BLaER1 treated with 17β-estradiol and CSF1 and Interleukin-3, amounts not matched to agents 10 nM and 100 nM (cell line): ENCODE data around the gene OSBPL5.

Source experiments
- H3K27ac ChIP-seq, 11 experiments: shearing (Covaris generic); formaldehyde crosslinking; 2 replicates each; pipeline ENCODE4 v1.8.1; 2022
- H3K27me3 ChIP-seq, 11 experiments: shearing (Covaris generic); formaldehyde crosslinking; 2 replicates each; pipeline ENCODE4 v1.8.1; 2022
- H3K36me3 ChIP-seq, 11 experiments: shearing (Covaris generic); formaldehyde crosslinking; 2 replicates each; pipeline ENCODE4 v1.8.1; 2022
- H3K4me1 ChIP-seq, 10 experiments: shearing (Covaris generic); formaldehyde crosslinking; 2 replicates each; pipeline ENCODE4 v1.8.1; 2022
- H3K4me2 ChIP-seq, 11 experiments: shearing (Covaris generic); formaldehyde crosslinking; 2 replicates each; pipeline ENCODE4 v1.8.1; 2022
- H3K4me3 ChIP-seq, 10 experiments: shearing (Covaris generic); formaldehyde crosslinking; 2 replicates each; pipeline ENCODE4 v1.8.1; 2022
- H3K9ac ChIP-seq, 11 experiments: shearing (Covaris generic); formaldehyde crosslinking; 2 replicates each; pipeline ENCODE4 v1.8.1; 2022
- H3K9me3 ChIP-seq, 11 experiments: shearing (Covaris generic); formaldehyde crosslinking; replicated peaks in 1 of 11; 2 replicates each; pipeline ENCODE4 v1.8.1; 2022
- H4K20me1 ChIP-seq, 11 experiments: shearing (Covaris generic); formaldehyde crosslinking; 2 replicates each; pipeline ENCODE4 v1.8.1; 2022
- Cebpa-rat ChIP-seq, 11 experiments: shearing (Covaris generic); IDR thresholded peaks; 2 replicates each; pipeline ENCODE4 v1.8.1; 2022

Gene OSBPL5

GRCh38 chr11:3044004-3044403, 121.1 kb downstream of the OSBPL5 start:
- Histone ChIP-seq H3K9ac (peak overlapping the region in 6 of 11 experiments; percentile 15 to 51 (median 34); a peak in 2 of 22 replicates), H3K27ac (peak overlapping the region in 1 of 11 experiments; percentile 42; a peak in 1 of 22 replicates), H3K36me3 (peaks cover 72 to 98% (median 87%) of the 10 kb centered on the region in 11 experiments), H3K9me3 (no peaks in the 10 kb centered on the region), H3K4me1 (peaks cover 12 to 38% (median 21%) of the 10 kb centered on the region in 10 experiments), H3K4me3 (no peak overlapping the region), H3K27me3 (no peaks in the 10 kb centered on the region), H4K20me1 (peaks cover 77 to 100% (median 97%) of the 10 kb centered on the region in 11 experiments), H3K4me2 (0 out of 22 replicates have a peak overlapping the region, but pooled peaks of 2 of the 11 experiments have one; percentile 3 to 6)
- no peak for TF ChIP-seq Cebpa-rat (IDR thresholded peaks at IDR 0.05)

- H3K9me3 ChIP-seq: no peaks in the 10 kb centered on the region
- no peak overlapping the region for H3K4me3 ChIP-seq
- no peak for TF ChIP-seq Cebpa-rat (IDR thresholded peaks at IDR 0.05)
- peak overlapping the region in 9 of 11 experiments; percentile 12 to 41 (median 28); a peak in 7 of 22 replicates for H3K9ac ChIP-seq
- H3K27me3 ChIP-seq: no peaks in the 10 kb centered on the region
- H3K36me3 ChIP-seq: peaks cover 77 to 99% (median 93%) of the 10 kb centered on the region in 11 experiments
- H3K4me1 ChIP-seq: peaks cover 9 to 32% (median 15%) of the 10 kb centered on the region in 10 experiments; a peak in 17 of 20 replicates
- H4K20me1 ChIP-seq: peaks cover 71 to 98% (median 93%) of the 10 kb centered on the region in 11 experiments
- H3K4me2 ChIP-seq: 0 out of 22 replicates have a peak overlapping the region, but pooled peaks of 2 of the 11 experiments have one; percentile 3 to 6
- peak overlapping the region in 5 of 11 experiments; percentile 16 to 42 (median 35); a peak in 8 of 22 replicates for H3K27ac ChIP-seq
Measured at GRCh38 chr11:3043315-3043871, 121.7 kb downstream of the OSBPL5 start.

GRCh38 chr11:3042496-3043314, 122.4 kb downstream of the OSBPL5 start:
- peak overlapping the region in 8 of 11 experiments; percentile 12 to 41 (median 28); a peak in 5 of 22 replicates for H3K9ac ChIP-seq
- no peak overlapping the region for H3K4me2 ChIP-seq
- no peak overlapping the region for H3K4me3 ChIP-seq
- H3K27ac ChIP-seq: peak overlapping the region in 5 of 11 experiments; percentile 0 to 42 (median 35); a peak in 6 of 22 replicates
- TF ChIP-seq Cebpa-rat (IDR thresholded peaks at IDR 0.05): no peak
- H4K20me1 ChIP-seq: peaks cover 64 to 98% (median 86%) of the 10 kb centered on the region in 11 experiments
- peaks cover 81 to 100% (median 97%) of the 10 kb centered on the region in 11 experiments for H3K36me3 ChIP-seq
- H3K4me1 ChIP-seq: peaks cover 8 to 32% (median 15%) of the 10 kb centered on the region in 10 experiments; a peak in 18 of 20 replicates
- H3K27me3 ChIP-seq: no peaks in the 10 kb centered on the region
- no peaks in the 10 kb centered on the region for H3K9me3 ChIP-seq

GRCh38 chr11:3041699-3042441, 123.2 kb downstream of the OSBPL5 start:
- Histone ChIP-seq H3K27me3 (no peaks in the 10 kb centered on the region), H3K4me3 (no peak overlapping the region), H3K4me2 (no peak overlapping the region), H3K4me1 (peaks cover 11 to 34% (median 21%) of the 10 kb centered on the region in 10 experiments), H3K36me3 (peaks cover 83 to 100% (median 97%) of the 10 kb centered on the region in 11 experiments), H3K9ac (no peak overlapping the region), H3K9me3 (no peaks in the 10 kb centered on the region), H3K27ac (no peak overlapping the region; a peak in 1 of 22 replicates), H4K20me1 (peaks cover 57 to 98% (median 81%) of the 10 kb centered on the region in 11 experiments)
- TF ChIP-seq Cebpa-rat (IDR thresholded peaks at IDR 0.05): no peak

- H4K20me1 ChIP-seq: peaks cover 47 to 98% (median 74%) of the 10 kb centered on the region in 11 experiments
- no peak for TF ChIP-seq Cebpa-rat (IDR thresholded peaks at IDR 0.05)
- H3K4me1 ChIP-seq: peaks cover 21 to 43% (median 31%) of the 10 kb centered on the region in 10 experiments
- no peak overlapping the region for H3K27ac ChIP-seq
- peaks cover 84 to 100% (median 98%) of the 10 kb centered on the region in 11 experiments for H3K36me3 ChIP-seq
- no peaks in the 10 kb centered on the region for H3K9me3 ChIP-seq
- H3K27me3 ChIP-seq: no peaks in the 10 kb centered on the region
- H3K4me3 ChIP-seq: no peak overlapping the region
- no peak overlapping the region for H3K4me2 ChIP-seq
- no peak overlapping the region for H3K9ac ChIP-seq
Measured at GRCh38 chr11:3040881-3041280, 124.2 kb downstream of the OSBPL5 start.

- TF ChIP-seq Cebpa-rat (IDR thresholded peaks at IDR 0.05): no peak
- no peak overlapping the region for H3K4me3 ChIP-seq
- H3K27ac ChIP-seq: peak overlapping the region in 2 of 11 experiments; percentile 21 to 25; a peak in 1 of 22 replicates
- H3K27me3 ChIP-seq: no peaks in the 10 kb centered on the region
- peak overlapping the region in 6 of 11 experiments; percentile 4 to 60 (median 44); a peak in 8 of 22 replicates for H3K4me2 ChIP-seq
- H3K36me3 ChIP-seq: peaks cover 94 to 100% (median 98%) of the 10 kb centered on the region in 11 experiments
- H3K4me1 ChIP-seq: peaks cover 25 to 33% (median 29%) of the 10 kb centered on the region in 10 experiments
- peak overlapping the region in 4 of 11 experiments; percentile 1 to 52 (median 24); a peak in 2 of 22 replicates for H3K9ac ChIP-seq
- no peaks in the 10 kb centered on the region for H3K9me3 ChIP-seq
- H4K20me1 ChIP-seq: peaks cover 20 to 88% (median 45%) of the 10 kb centered on the region in 11 experiments; a peak in 21 of 22 replicates
Measured at GRCh38 chr11:3037945-3038271, 127.2 kb downstream of the OSBPL5 start.
